Measurements from ENCODE around the gene KCNQ2.

Gene KCNQ2

DNA sequence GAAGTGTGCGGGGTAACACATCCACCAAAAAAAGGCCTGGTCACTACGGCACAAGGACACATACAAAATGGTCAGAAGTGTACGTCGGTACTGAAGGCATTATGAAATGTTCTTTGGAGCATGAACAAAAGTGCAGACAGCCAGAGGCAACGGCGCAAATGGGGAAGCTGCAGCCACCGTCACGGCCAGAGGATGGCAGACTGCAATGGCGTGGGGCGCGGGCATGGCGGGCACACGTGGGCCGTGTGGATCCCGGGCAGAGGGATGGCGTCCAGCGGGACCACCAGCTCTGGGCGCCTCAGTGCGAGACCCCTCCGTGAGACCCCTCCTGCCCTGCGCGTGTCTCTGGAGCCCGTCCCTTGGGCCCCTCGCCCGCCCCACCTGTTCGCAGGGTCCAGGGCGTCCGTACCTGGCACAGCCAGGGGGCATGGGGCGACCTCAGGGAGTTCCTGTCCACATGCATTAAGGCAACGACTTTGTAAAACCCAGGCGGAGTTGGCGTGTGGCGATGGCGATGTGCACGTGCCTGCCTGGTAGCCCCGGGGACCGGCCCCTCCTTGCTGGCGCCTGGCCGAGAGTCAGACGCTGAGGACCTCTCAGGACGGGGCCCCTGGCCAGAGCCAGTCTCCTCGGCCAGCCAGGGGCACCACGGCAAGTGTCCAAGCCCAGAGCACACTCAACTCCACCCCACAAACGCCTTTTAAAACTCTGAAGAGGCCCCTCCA lies 71.8 kb downstream of the KCNQ2 start:
- no peak for DNase-seq

DNA sequence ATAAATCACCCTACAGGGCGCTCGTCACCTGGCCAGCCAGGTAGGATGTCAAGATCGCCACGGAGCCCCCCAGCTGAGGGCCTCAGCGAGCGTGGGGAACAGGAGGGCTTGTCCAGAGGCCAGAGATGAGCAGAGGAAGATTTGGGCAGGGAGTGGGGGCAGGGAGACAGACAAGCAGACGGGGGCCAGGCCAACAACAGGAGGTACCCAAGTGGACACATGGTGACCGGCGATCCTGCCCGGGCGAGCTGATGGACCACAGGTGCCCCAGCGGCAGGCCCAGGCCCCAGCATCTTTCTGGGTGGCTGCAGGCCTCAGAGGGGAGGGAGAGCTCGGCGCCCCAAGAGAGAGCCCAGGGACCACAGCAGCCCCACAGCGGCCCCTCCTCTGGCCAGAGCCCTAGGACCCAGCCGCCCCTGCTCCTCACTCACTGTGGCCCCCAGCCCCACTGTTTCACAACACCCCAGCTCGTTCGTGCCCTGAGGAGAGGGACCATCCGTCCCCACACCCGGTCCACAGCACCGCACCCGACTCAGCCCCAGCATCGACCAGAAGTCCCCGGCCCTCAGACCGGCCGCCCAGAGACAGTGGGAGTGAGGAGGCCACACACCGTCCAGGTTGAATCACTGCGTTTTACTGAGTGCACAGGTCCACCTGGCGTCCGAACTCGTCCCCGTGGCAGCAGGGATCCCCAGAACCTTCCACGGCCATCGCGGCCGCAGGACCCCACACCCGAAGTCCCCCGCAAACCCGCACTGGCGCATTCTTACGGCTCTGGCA lies 72.7 kb downstream of the KCNQ2 start:
- no peak for DNase-seq

DNA sequence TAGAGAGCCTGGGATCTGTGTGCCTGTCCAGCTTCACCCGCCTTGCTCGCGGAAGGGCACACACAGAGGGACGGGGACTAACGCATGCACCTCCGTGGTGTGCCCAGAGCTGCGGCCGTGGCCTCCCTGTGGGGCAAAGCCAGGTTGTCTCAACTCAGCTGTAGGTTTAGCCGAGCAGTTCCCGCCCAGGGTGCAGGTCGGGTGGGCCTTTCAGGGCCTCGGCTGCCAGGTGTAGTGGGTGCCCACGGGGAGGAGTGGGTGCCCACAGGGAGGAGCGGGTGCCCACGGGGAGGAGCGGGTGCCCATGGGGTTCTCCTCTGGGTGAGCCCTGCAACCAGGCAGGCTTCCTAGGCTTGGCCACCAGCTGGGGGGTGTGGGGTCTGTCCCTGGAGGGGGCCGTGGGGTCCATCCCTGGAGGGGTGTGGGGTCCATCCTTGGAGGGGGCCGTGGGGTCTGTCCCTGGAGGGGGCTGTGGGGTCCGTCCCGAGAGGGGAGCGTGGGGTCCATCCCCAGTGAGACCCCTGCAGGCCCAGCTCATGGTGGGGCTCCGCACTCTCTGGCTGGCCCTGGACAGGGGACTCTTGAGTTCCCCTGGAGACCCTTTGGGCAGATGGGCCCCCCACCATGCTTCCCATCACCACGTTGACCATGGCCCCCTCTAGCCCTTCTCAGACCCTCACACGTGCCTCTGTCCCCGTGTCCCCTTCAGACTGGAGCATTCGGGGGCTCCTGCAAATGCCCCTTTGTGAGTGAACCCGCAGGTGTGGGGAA lies 73.5 kb downstream of the KCNQ2 start:
- DNase-seq = no peak

DNA sequence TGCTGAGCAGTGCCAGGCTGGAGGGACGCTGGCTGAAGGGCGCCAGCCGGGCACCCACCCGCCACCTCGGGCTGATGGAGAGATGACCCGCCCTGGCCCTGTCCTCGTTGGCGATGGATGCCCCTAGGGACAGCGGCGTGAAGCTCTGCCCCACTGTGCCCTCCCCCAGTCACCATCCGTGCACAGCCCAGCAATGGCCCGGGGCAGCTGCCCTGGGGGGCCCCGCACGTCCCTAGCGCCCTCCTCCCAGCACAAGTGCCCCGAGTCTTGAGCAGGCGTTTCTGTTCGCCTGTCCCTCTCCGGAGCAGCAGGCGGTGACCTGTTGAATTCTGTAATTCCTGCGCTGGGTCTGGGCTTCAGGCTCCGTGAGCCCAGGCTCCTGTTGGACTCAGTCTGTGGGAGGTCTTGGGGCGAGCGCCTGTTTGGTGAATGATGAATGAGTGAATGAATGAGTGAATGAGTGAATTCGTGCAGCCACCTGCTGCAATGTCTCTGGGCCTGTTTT lies 74.5 kb downstream of the KCNQ2 start:
- DNase-seq = no peak

DNA sequence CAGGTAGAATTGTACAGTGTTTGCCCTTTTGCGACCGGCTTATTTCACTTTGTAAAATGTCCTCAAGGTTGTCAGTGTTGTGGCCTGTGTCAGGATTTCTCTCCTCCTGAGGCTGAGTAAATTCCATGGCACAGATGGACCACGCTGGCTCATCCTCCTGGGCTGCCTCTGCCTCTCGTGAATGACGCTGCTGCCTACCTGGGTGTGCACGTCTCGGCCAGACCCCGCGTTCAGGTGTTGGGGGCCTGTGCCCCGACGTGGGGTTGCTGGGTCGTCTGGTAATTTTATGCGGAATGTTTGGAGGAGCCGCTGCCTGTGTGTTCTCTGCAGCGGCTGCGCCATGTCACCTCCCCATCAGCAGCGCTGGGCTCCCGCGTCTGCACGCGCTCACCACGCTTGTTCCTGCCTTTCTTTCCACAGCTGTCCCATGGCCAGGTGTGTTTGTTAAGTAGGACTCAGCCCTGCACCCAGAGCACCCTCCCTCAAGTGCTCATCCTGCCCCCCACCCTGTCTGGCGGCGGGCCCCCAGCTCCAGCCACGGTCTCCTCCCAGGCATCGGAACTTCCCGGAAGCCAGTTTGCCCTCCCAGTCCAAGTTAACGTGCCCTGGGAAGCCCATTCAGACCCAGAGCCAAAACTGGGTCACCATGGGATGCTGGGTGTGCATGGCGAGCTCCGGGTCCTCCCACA lies 75.2 kb downstream of the KCNQ2 start:
- DNase-seq = no peak

DNA sequence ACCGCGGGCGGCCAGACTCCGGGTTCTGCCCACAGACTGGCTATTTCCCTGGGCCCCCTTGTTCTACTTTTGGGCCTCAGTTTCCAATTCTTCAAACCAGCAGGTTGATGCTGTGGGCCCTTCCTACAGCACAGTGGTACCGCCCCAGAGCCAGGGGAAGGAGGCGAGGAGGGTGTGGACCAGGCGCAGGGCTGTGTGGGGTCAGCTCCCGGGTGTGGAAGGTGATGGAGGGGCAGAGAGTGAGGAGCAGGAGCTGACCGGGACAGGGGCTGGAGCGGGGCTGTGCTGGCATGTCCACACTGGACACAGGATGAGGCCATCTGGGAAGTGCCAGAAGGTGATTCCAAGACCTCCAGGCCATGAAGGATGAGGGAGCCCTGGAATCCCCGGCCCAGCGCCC lies 76.2 kb downstream of the KCNQ2 start:
- DNase-seq = no peak

DNA sequence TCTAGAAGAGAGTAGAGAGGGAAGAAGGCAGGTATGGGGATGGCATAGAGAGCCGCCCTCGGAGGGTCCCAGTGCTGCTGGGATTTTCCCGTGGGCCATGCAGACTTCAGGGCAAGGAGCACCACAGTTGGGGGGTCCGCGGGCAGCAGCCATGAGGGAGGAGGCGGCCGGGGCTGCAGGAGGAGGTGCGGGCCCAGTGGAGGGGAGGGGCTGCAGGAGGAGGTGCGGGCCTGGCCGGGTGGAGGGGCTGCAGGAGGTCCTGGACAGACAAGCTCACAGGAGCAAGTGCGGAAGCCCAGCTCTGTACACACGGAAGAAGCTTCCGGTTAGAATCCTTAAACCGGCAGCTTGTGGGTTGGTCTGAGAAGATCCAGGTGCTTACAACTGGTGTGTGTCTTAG lies 76.7 kb downstream of the KCNQ2 start:
- no peak for DNase-seq

DNA sequence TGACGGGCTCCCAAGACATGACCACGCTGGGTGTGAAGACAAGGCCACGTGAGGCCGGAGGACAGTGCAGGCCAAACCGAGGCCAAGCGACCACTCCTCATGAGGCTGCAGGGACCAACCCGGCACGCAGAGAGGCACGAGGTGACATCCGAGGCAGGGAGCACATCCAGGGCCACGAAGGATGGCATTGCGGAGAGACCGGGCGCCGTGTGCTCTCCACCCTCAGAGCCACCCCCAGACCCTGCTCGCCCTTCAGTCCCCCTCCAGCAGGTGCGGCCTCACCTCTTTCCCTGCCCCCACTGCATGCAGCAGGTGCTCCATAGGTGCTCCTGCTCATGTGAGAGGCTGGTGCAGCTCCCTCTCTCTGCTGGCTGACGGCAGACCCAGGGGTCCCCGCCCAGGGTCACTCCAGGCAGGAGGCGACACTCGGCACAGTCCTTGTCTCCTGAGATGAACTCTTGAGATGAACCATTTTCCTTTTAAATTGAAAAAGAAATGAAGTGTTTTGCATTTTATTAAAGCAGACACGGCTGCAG lies 77.5 kb downstream of the KCNQ2 start:
- DNase-seq = no peak

DNA sequence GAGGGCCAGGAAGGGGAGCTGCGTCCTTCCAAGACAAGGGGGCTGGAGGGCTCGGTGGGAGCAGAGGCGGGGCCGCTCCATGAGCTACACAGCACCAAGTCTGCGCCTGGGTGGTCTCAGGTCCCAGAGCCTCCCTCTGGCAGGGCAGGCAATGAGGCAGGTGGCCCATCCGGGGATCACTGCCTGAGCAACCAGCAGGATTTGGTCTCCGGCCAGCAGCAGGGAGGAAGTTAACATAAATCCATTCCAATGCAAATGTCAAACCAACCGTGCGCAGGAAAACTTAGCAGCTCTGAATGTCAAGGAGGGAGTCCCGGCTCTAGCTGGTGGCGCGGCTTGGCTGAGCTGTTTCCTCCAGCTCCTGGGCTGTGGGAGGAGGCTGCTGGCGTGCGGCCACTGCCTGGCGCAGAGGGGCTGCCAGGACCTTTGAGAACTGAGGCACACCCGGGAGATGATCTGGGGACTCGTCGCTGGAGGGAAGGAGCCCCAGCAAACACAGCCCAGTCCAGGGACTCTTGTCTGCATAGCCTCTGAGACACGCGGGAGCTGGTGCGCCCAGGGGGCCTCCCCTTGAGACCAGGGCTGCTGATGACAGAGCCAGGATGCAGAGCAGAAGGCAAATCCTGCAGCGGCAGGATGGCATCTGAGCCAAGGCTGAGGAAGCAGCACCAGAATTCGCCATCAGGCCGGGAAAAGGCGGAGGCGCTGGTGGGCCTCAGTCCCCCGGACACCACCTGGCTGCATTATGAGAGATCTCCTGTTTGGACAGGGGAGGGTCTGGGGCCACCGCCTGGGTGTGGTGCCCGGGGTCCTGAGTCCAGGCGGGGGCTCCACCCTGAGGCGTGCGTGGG lies 78.2 kb downstream of the KCNQ2 start:
- peak; percentile 74 for DNase-seq

DNA sequence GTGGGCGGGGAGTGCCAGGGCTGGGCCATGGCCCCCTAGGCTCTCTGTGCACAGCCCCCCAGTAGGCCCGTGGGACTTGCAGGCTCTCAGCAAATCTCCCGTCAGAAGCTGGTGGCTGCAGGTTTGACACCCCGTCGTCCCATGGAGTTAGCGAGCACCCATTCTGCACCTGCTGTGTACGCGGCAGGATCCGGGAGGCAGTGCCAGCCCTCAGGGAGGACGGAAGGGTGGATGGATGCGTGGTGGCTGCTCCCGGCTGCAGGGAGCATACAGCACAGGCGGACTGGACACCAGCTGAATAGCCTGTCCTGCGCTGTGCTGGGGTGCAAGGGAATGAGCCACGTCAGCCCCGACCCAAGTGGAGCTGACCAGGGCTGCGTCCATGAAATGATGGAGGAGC lies 78.9 kb downstream of the KCNQ2 start:
- no peak for DNase-seq

DNA sequence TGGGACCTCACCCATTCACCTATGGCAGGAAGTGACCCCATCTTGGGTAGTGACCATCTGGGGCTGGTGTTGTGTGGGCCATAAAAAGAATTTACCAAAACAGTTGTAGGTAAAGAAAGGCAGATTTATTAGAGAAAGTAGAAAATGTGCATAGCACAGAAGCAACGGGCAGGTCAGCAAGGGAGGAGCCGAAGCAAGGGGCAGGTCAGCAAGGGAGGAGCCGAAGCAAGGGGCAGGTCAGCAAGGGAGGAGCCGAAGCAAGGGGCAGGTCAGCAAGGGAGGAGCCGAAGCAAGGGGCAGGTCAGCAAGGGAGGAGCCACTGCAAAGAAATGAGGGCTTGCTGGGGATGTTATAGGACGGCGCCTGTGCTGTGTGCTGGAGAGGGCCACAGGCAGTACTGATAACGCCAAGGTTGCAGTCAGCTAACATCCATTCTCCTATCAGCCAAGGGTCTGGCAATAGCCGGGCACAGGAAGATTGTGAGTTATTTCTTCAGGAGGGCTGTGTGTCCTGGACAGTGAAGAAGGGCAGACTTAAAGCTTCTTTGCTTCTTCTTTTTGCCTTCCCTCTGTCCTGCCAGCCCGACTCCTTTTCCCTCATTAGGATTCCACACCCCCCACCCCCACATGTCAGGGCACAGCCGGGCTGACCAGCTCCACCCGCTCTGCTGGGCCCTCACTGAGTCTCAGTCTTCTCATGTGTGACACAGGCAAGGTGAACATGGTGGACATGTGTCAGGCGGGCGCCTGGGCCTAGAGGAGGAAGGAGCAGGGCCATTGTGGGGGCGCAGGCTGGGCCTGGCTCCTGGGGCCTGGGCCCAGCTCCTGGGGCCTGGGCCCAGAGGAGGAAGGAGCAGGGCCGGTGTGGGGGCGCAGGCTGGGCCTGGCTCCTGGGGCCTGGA lies 79.7 kb downstream of the KCNQ2 start:
- DNase-seq = no peak

DNA sequence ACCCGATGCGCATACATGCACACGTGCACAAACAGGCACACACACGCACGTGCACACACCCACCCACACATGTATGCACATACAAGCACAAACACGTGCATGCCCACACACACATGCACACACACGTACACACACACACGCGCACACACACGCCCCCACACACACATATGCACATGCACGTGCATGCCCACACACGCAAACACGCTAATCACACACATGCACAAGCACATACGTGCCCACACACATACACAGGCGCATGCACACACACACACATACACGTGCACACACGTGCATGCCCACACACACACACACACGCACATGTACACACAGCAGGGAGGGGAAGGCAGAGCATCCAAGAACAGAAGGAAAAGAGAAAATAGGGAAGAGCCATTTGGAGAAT lies 84.5 kb downstream of the KCNQ2 start:
- DNase-seq = no peak

DNA sequence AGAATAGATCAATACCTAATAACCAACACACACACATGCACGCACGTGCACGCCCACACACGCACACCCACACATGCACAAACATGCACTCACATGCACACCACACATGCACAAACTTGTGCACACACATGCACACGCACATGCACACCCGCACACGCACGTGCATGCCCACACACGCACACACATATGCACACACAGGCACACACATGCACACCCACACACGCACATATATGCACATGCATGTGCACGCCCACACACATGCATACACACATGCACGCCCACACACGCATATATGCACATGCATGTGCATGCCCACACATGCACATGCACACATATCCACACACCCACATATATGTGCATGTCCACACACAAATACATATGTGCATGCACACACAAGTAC lies 85.1 kb downstream of the KCNQ2 start:
- DNase-seq = no peak

DNA sequence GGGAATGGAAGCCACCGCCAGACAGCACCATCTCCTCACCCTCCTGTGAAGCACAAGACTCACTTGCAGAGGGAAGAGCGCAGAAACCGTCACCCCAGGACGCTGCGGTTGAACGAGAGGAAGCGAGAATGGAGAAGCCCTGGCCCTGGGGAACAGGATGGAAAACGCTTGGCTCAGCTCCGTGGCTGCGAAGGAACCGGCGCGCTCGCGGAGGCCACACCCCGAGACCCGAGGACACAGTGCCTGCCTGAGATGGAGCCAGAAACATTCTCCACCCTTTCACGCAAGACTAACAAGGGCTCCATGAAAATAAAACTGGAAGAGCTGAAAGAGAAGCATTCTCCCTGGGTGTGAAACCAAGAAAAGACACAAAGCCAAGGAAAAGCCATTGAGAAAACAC lies 86.0 kb downstream of the KCNQ2 start:
- no peak for DNase-seq

DNA sequence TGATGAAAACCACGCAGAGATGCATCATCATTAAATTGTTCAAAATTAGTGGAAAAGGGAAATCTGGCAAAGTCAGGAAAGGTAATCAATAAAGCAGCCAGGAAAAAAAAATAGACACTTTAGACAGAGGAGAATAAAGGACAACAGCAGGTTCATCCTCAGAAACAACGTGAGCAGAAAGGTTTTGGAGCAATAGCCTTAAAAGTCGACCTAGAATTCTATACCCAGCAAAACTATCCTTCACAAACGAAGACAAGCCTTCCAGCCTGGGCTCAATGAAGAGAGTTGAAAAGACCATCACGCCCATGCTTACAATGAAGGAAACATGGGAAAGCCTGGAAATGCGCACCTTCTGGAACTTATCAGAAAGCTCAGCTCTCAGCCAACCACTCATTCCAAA lies 86.6 kb downstream of the KCNQ2 start:
- DNase-seq = no peak

DNA sequence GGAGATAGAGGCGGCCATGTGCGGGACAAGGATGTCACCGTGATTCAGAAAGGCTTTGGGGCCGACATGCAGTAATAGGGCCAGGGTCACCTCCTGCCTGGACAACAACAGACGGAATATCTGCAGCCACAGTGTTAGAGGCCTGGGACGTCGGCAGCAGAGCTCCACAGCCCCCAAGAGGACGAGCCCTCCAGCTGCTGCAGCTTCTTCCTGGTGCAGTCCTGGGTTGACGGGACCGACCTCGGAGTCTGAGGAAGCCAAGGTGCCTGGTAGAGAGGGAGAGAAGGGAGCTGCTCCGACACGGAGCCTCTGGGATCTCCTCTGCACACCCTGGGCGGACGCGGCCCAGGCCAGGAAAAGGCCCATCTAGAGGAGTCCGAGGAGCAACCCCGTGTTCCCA lies 88.1 kb downstream of the KCNQ2 start:
- no peak for DNase-seq

DNA sequence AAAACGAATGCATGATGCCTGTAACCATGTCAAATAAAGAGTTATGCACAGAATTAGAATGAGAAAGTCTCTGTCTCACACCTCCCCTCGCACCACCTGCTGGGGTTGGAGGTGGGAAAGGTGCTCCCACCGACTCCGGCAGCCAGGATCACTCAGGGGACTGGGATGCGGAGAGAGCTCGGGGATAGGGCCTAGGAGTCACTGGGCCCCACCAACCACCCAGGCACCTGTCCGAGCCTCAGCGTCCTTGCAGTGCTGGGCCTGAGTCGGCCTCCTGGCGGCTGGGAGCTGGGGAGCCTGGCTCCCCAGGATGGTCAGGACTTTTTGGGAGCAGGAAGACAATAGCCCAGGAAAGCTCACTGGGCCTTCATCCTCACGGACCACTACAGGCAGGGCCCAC lies 88.9 kb downstream of the KCNQ2 start:
- DNase-seq = no peak

DNA sequence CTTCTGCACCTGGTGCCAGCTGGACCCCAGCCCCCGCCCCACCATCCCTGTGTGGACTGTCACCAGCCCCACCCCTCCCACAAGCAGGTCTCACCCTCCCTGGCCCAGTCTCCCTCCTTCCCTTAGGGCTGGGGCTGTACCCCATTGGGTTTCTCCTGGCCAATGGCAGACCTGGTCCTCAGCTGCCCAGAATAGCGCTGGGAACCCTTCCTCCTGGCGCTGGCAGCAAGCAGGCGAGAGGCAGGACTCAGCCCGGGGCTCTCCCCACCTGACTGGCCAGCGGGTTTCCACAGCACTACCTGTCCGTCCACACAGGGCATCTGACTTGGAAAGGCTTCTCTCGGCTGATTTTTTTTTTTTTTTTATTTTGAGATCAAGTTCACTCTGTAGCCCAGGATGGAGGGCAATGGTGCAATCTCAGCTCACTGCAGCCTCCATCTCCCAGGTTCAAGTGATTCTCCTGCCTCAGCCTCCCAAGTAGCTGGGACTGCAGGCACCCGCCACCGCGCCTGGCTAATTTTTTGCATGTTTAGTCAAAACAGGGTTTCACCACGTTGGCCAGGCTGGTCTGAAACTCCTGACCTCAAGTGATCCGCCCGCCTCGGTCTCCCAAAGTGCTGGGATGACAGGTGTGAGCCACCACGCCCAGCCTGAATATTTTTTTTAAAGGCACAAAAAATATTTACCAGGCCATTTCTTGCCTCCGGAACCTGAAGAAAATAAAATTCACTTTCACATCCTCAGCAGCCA lies 89.7 kb downstream of the KCNQ2 start:
- no peak for DNase-seq

DNA sequence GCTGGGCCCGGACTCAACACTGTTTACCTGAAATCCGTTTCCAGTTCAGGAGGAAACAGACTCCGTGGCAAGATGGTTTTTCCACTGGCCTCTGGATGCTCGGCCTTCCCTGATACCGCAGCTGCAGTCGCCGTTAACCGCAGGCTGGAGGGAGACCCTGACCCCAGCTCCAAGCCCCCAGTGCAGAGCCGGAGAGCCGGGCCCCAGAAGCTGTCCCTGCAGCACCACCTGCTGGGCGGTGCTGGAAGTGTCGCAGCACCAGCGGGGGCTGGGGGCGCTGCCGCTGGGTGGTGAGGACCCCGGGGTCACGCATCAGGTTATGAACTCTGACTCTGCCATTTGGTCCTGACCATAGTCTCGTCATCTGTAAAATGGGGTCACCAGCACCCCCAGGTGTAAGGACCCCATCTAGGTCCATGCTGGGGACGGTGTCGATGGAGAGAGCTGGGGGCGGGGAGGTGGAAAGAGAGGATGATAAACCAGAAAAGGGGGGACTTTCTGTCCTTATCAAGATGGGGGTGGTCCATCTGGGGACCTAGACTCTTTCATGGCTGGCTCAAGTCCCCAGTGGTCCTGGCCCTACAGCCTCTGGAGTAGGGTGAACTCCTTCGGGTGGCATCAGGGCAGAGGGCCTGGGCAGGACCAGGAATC lies 90.5 kb downstream of the KCNQ2 start:
- DNase-seq = peak; percentile 80
